ENCODE results near the gene TMEM87B. TPM values are rescaled to one million over a fixed set of nuclear protein-coding genes. Genes with fewer than 3 reads are reported as not detected.

Gene TMEM87B
- total and polyA plus RNA-seq, 2 experiments from 2014 or later, result 32.1 to 42.4 TPM

- H3K79me2 ChIP-seq (ENCODE audit: insufficient read depth), result no peaks in the 10 kb centered on the region
- H3K27ac ChIP-seq, result no peak overlapping the region
- no peak for DNase-seq
- WGBS, 2 experiments (ENCODE audit: low coverage in 1 of 2, low lambda C conversion rate in 2 of 2, missing lambda C conversion rate in 2 of 2), result 94 to 98% methylated on average over 10 of the region's 10 CpGs
- H3K9me3 ChIP-seq (ENCODE audit: low read depth), result no peaks in the 10 kb centered on the region
- no peak overlapping the region for H2AFZ ChIP-seq
- H3K36me3 ChIP-seq (ENCODE audit: low read depth), result no peaks in the 10 kb centered on the region
- no peak overlapping the region for H3K9ac ChIP-seq
- no peaks in the 10 kb centered on the region for H4K20me1 ChIP-seq (ENCODE audit: insufficient read depth)
- no peaks in the 10 kb centered on the region for H3K27me3 ChIP-seq (replicated peaks; ENCODE audit: insufficient read depth)
- no peak for TF ChIP-seq EZH2 (IDR thresholded peaks at IDR 0.05; ENCODE audit: insufficient read depth, poor library complexity, severe bottlenecking)
- TF ChIP-seq EZH2phosphoT487 (IDR thresholded peaks at IDR 0.05; ENCODE audit: insufficient read depth, low read depth), result no peak
- peaks cover 17% of the 10 kb centered on the region for H3F3A ChIP-seq (ENCODE audit: insufficient read depth)
- H3K4me2 ChIP-seq (ENCODE audit: unreplicated experiment), result no peak overlapping the region
- H3K9me2 ChIP-seq (ENCODE audit: insufficient read depth), result no peaks in the 10 kb centered on the region
- H3K4me3 ChIP-seq, result no peak overlapping the region
- peaks cover 20% of the 10 kb centered on the region for H3K4me1 ChIP-seq (ENCODE audit: insufficient read depth)
- in situ Hi-C loops (cut with MboI), result no loop called here
These were observed 98.4 kb downstream of the TMEM87B start for GRCh38 chr2:112153501-112153900.

GRCh38 chr2:112154246-112155117 lies 99.4 kb downstream of the TMEM87B start:
- Histone ChIP-seq H3K9ac (no peak overlapping the region), H3K79me2 (ENCODE audit: insufficient read depth) (no peaks in the 10 kb centered on the region), H3K4me2 (ENCODE audit: unreplicated experiment) (no peak overlapping the region), H3K36me3 (ENCODE audit: low read depth) (no peaks in the 10 kb centered on the region), H3K4me3 (no peak overlapping the region), H3K4me1 (ENCODE audit: insufficient read depth) (peaks cover 19% of the 10 kb centered on the region), H3K27me3 (replicated peaks; ENCODE audit: insufficient read depth) (no peaks in the 10 kb centered on the region), H3F3A (ENCODE audit: insufficient read depth) (peaks cover 14% of the 10 kb centered on the region), H3K9me3 (ENCODE audit: low read depth) (no peaks in the 10 kb centered on the region), H3K9me2 (ENCODE audit: insufficient read depth) (no peaks in the 10 kb centered on the region), H4K20me1 (ENCODE audit: insufficient read depth) (no peaks in the 10 kb centered on the region), H2AFZ (no peak overlapping the region), H3K27ac (no peak overlapping the region)
- in situ Hi-C loops (cut with MboI), result no loop called here
- WGBS, 2 experiments (ENCODE audit: low coverage in 1 of 2, low lambda C conversion rate in 2 of 2, missing lambda C conversion rate in 2 of 2), result 91 to 92% methylated on average over 14 of the region's 14 CpGs
- DNase-seq, result no peak
- TF ChIP-seq EZH2 (IDR thresholded peaks at IDR 0.05; ENCODE audit: insufficient read depth, poor library complexity, severe bottlenecking) (no peak), EZH2phosphoT487 (IDR thresholded peaks at IDR 0.05; ENCODE audit: insufficient read depth, low read depth) (no peak)

GRCh38 chr2:112155331-112156151 lies 100.5 kb downstream of the TMEM87B start:
- H2AFZ ChIP-seq, result no peak overlapping the region
- peaks cover 6% of the 10 kb centered on the region; the same call in 1 of the 2 replicates for H3F3A ChIP-seq (ENCODE audit: insufficient read depth)
- H3K4me1 ChIP-seq (ENCODE audit: insufficient read depth), result peaks cover 11% of the 10 kb centered on the region
- H3K9ac ChIP-seq, result no peak overlapping the region
- no peak overlapping the region for H3K4me2 ChIP-seq (ENCODE audit: unreplicated experiment)
- no peaks in the 10 kb centered on the region for H3K36me3 ChIP-seq (ENCODE audit: low read depth)
- 88 to 89% methylated on average over 27 of the region's 27 CpGs for WGBS, 2 experiments (ENCODE audit: low coverage in 1 of 2, low lambda C conversion rate in 2 of 2, missing lambda C conversion rate in 2 of 2)
- TF ChIP-seq EZH2phosphoT487 (IDR thresholded peaks at IDR 0.05; ENCODE audit: insufficient read depth, low read depth), result no peak
- TF ChIP-seq EZH2 (IDR thresholded peaks at IDR 0.05; ENCODE audit: insufficient read depth, poor library complexity, severe bottlenecking), result no peak
- no peaks in the 10 kb centered on the region for H4K20me1 ChIP-seq (ENCODE audit: insufficient read depth)
- DNase-seq, result no peak
- no peaks in the 10 kb centered on the region for H3K9me2 ChIP-seq (ENCODE audit: insufficient read depth)
- H3K4me3 ChIP-seq, result no peak overlapping the region
- H3K9me3 ChIP-seq (ENCODE audit: low read depth), result no peaks in the 10 kb centered on the region
- no peaks in the 10 kb centered on the region for H3K27me3 ChIP-seq (replicated peaks; ENCODE audit: insufficient read depth)
- no peak overlapping the region for H3K27ac ChIP-seq
- no peaks in the 10 kb centered on the region for H3K79me2 ChIP-seq (ENCODE audit: insufficient read depth)
- in situ Hi-C loops (cut with MboI), result no loop called here

- DNase-seq, result peak; percentile 49
- 79 to 82% methylated on average over 21 of the region's 21 CpGs for WGBS, 2 experiments (ENCODE audit: low coverage in 1 of 2, low lambda C conversion rate in 2 of 2, missing lambda C conversion rate in 2 of 2)
- no peaks in the 10 kb centered on the region for H3F3A ChIP-seq (ENCODE audit: insufficient read depth)
- no peaks in the 10 kb centered on the region for H3K79me2 ChIP-seq (ENCODE audit: insufficient read depth)
- no peaks in the 10 kb centered on the region for H3K36me3 ChIP-seq (ENCODE audit: low read depth)
- no peaks in the 10 kb centered on the region for H3K27me3 ChIP-seq (replicated peaks; ENCODE audit: insufficient read depth)
- TF ChIP-seq EZH2 (IDR thresholded peaks at IDR 0.05; ENCODE audit: insufficient read depth, poor library complexity, severe bottlenecking) (no peak), EZH2phosphoT487 (IDR thresholded peaks at IDR 0.05; ENCODE audit: insufficient read depth, low read depth) (no peak)
- no peaks in the 10 kb centered on the region for H3K9me2 ChIP-seq (ENCODE audit: insufficient read depth)
- in situ Hi-C loops (cut with MboI), result no loop called here
- H2AFZ ChIP-seq, result no peak overlapping the region
- no peaks in the 10 kb centered on the region for H4K20me1 ChIP-seq (ENCODE audit: insufficient read depth)
- no peaks in the 10 kb centered on the region for H3K9me3 ChIP-seq (ENCODE audit: low read depth)
- no peak overlapping the region for H3K4me3 ChIP-seq
- no peak overlapping the region for H3K27ac ChIP-seq
- no peak overlapping the region for H3K4me2 ChIP-seq (ENCODE audit: unreplicated experiment)
- H3K9ac ChIP-seq, result no peak overlapping the region
- peaks cover 3% of the 10 kb centered on the region; the same call in 1 of the 2 replicates for H3K4me1 ChIP-seq (ENCODE audit: insufficient read depth)
These were observed 101.3 kb downstream of the TMEM87B start for GRCh38 chr2:112156152-112156986.

All from GM23248 (cell line).